ENCODE results near the gene ANKRD23.

GRCh38 chr2:96838345-96839292 is 5.2 kb downstream of the ANKRD23 start:
- TF ChIP-seq CTCF (conservative IDR thresholded peaks at IDR 0.05) (no peak), EZH2 (IDR thresholded peaks at IDR 0.05; ENCODE audit: low read depth) (no peak)
